Neuronal stem cell (in vitro differentiated cells): ENCODE measurements around the gene HMGN5.
A peak's percentile ranks its signal among the peaks of the same experiment; 100 is the strongest.

Experiments used
- DNase-seq: peaks from one replicate; pipeline ENCODE4 v3.0.0-alpha.2; 2013; ENCODE audit warnings: low spot score
- H2AFZ ChIP-seq: one replicate; pipeline ENCODE4 v1.6.1; 2013; ENCODE audit warnings: mild to moderate bottlenecking, low read length, inconsistent platforms
- H2AK5ac ChIP-seq: 2 replicates; pipeline ENCODE4 v1.6.1; 2013; ENCODE audit warnings: low read depth, mild to moderate bottlenecking, inconsistent platforms, low read length, moderate library complexity, mixed read lengths
- H2BK120ac ChIP-seq: 2 replicates; pipeline ENCODE4 v1.6.1; 2013; ENCODE audit warnings: low read depth, mild to moderate bottlenecking, inconsistent platforms, low read length, moderate library complexity, mixed read lengths
- H2BK12ac ChIP-seq: one replicate; pipeline ENCODE4 v1.6.1; 2013; ENCODE audit warnings: low read length, inconsistent platforms
- H2BK15ac ChIP-seq: 2 replicates; pipeline ENCODE4 v1.6.1; 2013; ENCODE audit warnings: mild to moderate bottlenecking, low read length, inconsistent platforms, mixed read lengths
- H2BK5ac ChIP-seq: one replicate; pipeline ENCODE4 v1.6.1; 2013; ENCODE audit warnings: inconsistent platforms, mild to moderate bottlenecking, low read length, moderate library complexity
- H3K14ac ChIP-seq: one replicate; pipeline ENCODE4 v1.6.1; 2013; ENCODE audit warnings: low read length, inconsistent platforms
- H3K18ac ChIP-seq: 2 replicates; pipeline ENCODE4 v1.6.1; 2013; ENCODE audit warnings: low read length, inconsistent platforms
- H3K23ac ChIP-seq: 2 replicates; pipeline ENCODE4 v1.6.1; 2013; ENCODE audit warnings: low read depth, mild to moderate bottlenecking, mixed read lengths, low read length, inconsistent platforms; ENCODE audit not compliant: poor library complexity
- H3K27ac ChIP-seq: replicated peaks from 3 replicates; pipeline ENCODE4 v1.5.1; 2013; ENCODE audit warnings: low read length, inconsistent platforms
- H3K27me3 ChIP-seq, 3 experiments: 2 replicates each; pipeline ENCODE4 v1.6.1; 2013; ENCODE audit warnings: low read length in 3 of 3, mild to moderate bottlenecking in 2 of 3, inconsistent platforms in 1 of 3, low read depth in 1 of 3, mixed read lengths in 1 of 3, moderate library complexity in 1 of 3; ENCODE audit not compliant: control insufficient read depth in 3 of 3, insufficient read depth in 3 of 3
- H3K36me3 ChIP-seq, 2 donors: replicated peaks in 1 of 2; 2 replicates each; pipeline ENCODE4 v1.6.1; 2013; ENCODE audit warnings: low read length in 2 of 2; ENCODE audit not compliant: control insufficient read depth in 2 of 2, insufficient read depth in 2 of 2
- H3K4ac ChIP-seq: 2 replicates; pipeline ENCODE4 v1.6.1; 2013; ENCODE audit warnings: inconsistent platforms, mild to moderate bottlenecking, low read length, moderate library complexity
- H3K4me1 ChIP-seq, 2 donors: 1 replicate in 1 of 2; 2 replicates in 1 of 2; pipeline ENCODE4 v1.6.1; 2013; ENCODE audit warnings: low read length in 2 of 2, low read depth in 1 of 2; ENCODE audit not compliant: control insufficient read depth in 2 of 2, insufficient read depth in 1 of 2
- H3K4me2 ChIP-seq: one replicate; pipeline ENCODE4 v1.6.1; 2013; ENCODE audit warnings: mild to moderate bottlenecking, low read length, inconsistent platforms; ENCODE audit not compliant: insufficient read depth, poor library complexity, severe bottlenecking
- H3K4me3 ChIP-seq, 2 donors: 2 replicates each; pipeline ENCODE4 v1.5.1; 2013; ENCODE audit warnings: low read length in 2 of 2, mild to moderate bottlenecking in 2 of 2, inconsistent platforms in 1 of 2, moderate library complexity in 1 of 2
- H3K79me1 ChIP-seq: one replicate; pipeline ENCODE4 v1.6.1; 2013; ENCODE audit warnings: low read depth, mild to moderate bottlenecking, inconsistent platforms, low read length, moderate library complexity
- H3K9ac ChIP-seq: one replicate; pipeline ENCODE4 v1.6.1; 2013; ENCODE audit warnings: mild to moderate bottlenecking, low read depth, low read length, inconsistent platforms; ENCODE audit not compliant: poor library complexity
- H3K9me3 ChIP-seq, 2 donors: replicated peaks in 1 of 2; 2 replicates each; pipeline versions ENCODE3 to v1.6.1; 2013; ENCODE audit warnings: low read length in 2 of 2, mild to moderate bottlenecking in 2 of 2, inconsistent platforms in 1 of 2, low read depth in 1 of 2, mixed read lengths in 1 of 2, moderate library complexity in 1 of 2; ENCODE audit not compliant: control insufficient read depth in 2 of 2, insufficient read depth in 1 of 2
- H4K8ac ChIP-seq: one replicate; pipeline ENCODE4 v1.6.1; 2013; ENCODE audit warnings: low read depth, mild to moderate bottlenecking, inconsistent platforms, low read length, moderate library complexity
- H4K91ac ChIP-seq: one replicate; pipeline ENCODE4 v1.6.1; 2013; ENCODE audit warnings: low read length, low read depth, mild to moderate bottlenecking, inconsistent platforms; ENCODE audit not compliant: poor library complexity
- WGBS, 2 donors: extraction: QIAGEN DNeasy Blood & Tissue Kit; methylation state at CpG; one replicate each; pipeline ENCODE4 v1.1.7; 2013; ENCODE audit warnings: missing lambda C conversion rate in 2 of 2, mixed read lengths in 1 of 2; ENCODE audit not compliant: insufficient read length in 2 of 2, insufficient replicate concordance in 1 of 2; ENCODE audit errors: extremely low coverage in 2 of 2; 5-methylcytosine and 5-hydroxymethylcytosine counted together

HMGN5 gene

GRCh38 chrX:81195712-81196111, 6.0 kb downstream of the HMGN5 start:
- Histone ChIP-seq H3K23ac (no peak overlapping the region), H2BK5ac (no peak overlapping the region), H3K4ac (no peak overlapping the region), H3K14ac (no peak overlapping the region), H4K8ac (no peak overlapping the region), H3K9ac (no peak overlapping the region), H2BK120ac (no peak overlapping the region), H3K4me1 (no peaks in the 10 kb centered on the region), H3K4me2 (no peak overlapping the region), H3K79me1 (no peaks in the 10 kb centered on the region), H2AFZ (no peak overlapping the region), H3K27me3 (no peaks in the 10 kb centered on the region), H2BK15ac (no peak overlapping the region), H4K91ac (no peak overlapping the region), H3K4me3 (no peak overlapping the region), H3K9me3 (no peaks in the 10 kb centered on the region), H2BK12ac (no peak overlapping the region), H3K27ac (no peak overlapping the region), H2AK5ac (no peak overlapping the region), H3K36me3 (no peaks in the 10 kb centered on the region), H3K18ac (no peak overlapping the region)
- WGBS, 2 donors = no CpG with 5 or more reads among the region's 5 CpGs
- DNase-seq = peak; percentile 26

- Histone ChIP-seq H2BK120ac (no peak overlapping the region), H3K79me1 (no peaks in the 10 kb centered on the region), H3K4me3 (no peak overlapping the region), H3K4ac (no peak overlapping the region), H4K8ac (no peak overlapping the region), H3K27ac (no peak overlapping the region), H3K23ac (no peak overlapping the region), H3K14ac (no peak overlapping the region), H3K4me2 (no peak overlapping the region), H3K4me1 (no peaks in the 10 kb centered on the region), H2AFZ (no peak overlapping the region), H4K91ac (no peak overlapping the region), H2BK15ac (no peak overlapping the region), H2AK5ac (no peak overlapping the region), H3K36me3 (no peaks in the 10 kb centered on the region), H2BK12ac (no peak overlapping the region), H2BK5ac (no peak overlapping the region), H3K9me3 (no peaks in the 10 kb centered on the region), H3K27me3 (no peaks in the 10 kb centered on the region), H3K9ac (no peak overlapping the region), H3K18ac (no peak overlapping the region)
- no CpG with 5 or more reads among the region's 2 CpGs for WGBS, 2 donors
- no peak for DNase-seq
These were observed 6.5 kb downstream of the HMGN5 start for GRCh38 chrX:81195259-81195658.

GRCh38 chrX:81174286-81174685, 27.4 kb downstream of the HMGN5 start:
- no peak overlapping the region for H2BK5ac ChIP-seq
- H3K23ac ChIP-seq = no peak overlapping the region
- no peak for DNase-seq
- H2BK12ac ChIP-seq = no peak overlapping the region
- no peak overlapping the region for H2BK15ac ChIP-seq
- no peaks in the 10 kb centered on the region for H3K9me3 ChIP-seq
- no peak overlapping the region for H4K8ac ChIP-seq
- H3K36me3 ChIP-seq = no peaks in the 10 kb centered on the region
- H3K4ac ChIP-seq = no peak overlapping the region
- no peak overlapping the region for H2BK120ac ChIP-seq
- H3K4me3 ChIP-seq = no peak overlapping the region
- no peak overlapping the region for H2AFZ ChIP-seq
- no peak overlapping the region for H4K91ac ChIP-seq
- no peaks in the 10 kb centered on the region for H3K4me1 ChIP-seq
- H3K4me2 ChIP-seq = no peak overlapping the region
- no peak overlapping the region for H2AK5ac ChIP-seq
- no CpG with 5 or more reads among the region's 1 CpG for WGBS, 2 donors
- no peaks in the 10 kb centered on the region for H3K79me1 ChIP-seq
- no peak overlapping the region for H3K14ac ChIP-seq
- no peak overlapping the region for H3K9ac ChIP-seq
- H3K27me3 ChIP-seq = no peaks in the 10 kb centered on the region
- no peak overlapping the region for H3K18ac ChIP-seq
- H3K27ac ChIP-seq = no peak overlapping the region

- H3K23ac ChIP-seq = no peak overlapping the region
- no peak overlapping the region for H2BK120ac ChIP-seq
- H3K18ac ChIP-seq = no peak overlapping the region
- H4K91ac ChIP-seq = no peak overlapping the region
- no peak overlapping the region for H3K27ac ChIP-seq
- H3K4me1 ChIP-seq = no peaks in the 10 kb centered on the region
- H3K4ac ChIP-seq = no peak overlapping the region
- H3K36me3 ChIP-seq = no peaks in the 10 kb centered on the region
- no CpG with 5 or more reads among the region's 3 CpGs for WGBS, 2 donors
- no peaks in the 10 kb centered on the region for H3K27me3 ChIP-seq
- no peak overlapping the region for H4K8ac ChIP-seq
- H2BK15ac ChIP-seq = no peak overlapping the region
- H3K9ac ChIP-seq = no peak overlapping the region
- no peak overlapping the region for H2BK5ac ChIP-seq
- no peak overlapping the region for H2AK5ac ChIP-seq
- H3K4me2 ChIP-seq = no peak overlapping the region
- H3K79me1 ChIP-seq = no peaks in the 10 kb centered on the region
- H3K14ac ChIP-seq = no peak overlapping the region
- H3K4me3 ChIP-seq = no peak overlapping the region
- no peak overlapping the region for H2BK12ac ChIP-seq
- no peak for DNase-seq
- no peak overlapping the region for H2AFZ ChIP-seq
- no peaks in the 10 kb centered on the region for H3K9me3 ChIP-seq
These were observed 33.3 kb downstream of the HMGN5 start for GRCh38 chrX:81168391-81168790.
